ENCODE results near the gene DHFR2.

The DHFR2 gene

GRCh38 chr3:94036909-94037507 is 25.7 kb downstream of the DHFR2 start:
- TF ChIP-seq ZNF23 (tag by site-specific recombination; IDR thresholded peaks at IDR 0.05; ENCODE audit: borderline replicate concordance) (no peak), GLI2 (tag by site-specific recombination; IDR thresholded peaks at IDR 0.05; ENCODE audit: borderline replicate concordance, low read depth) (no peak), ZNF18 (tag by site-specific recombination; IDR thresholded peaks at IDR 0.05) (no peak), ZFP69B (tag by site-specific recombination; IDR thresholded peaks at IDR 0.05) (no peak), ZBTB20 (tag by site-specific recombination; IDR thresholded peaks at IDR 0.05) (no peak), YY2 (tag by site-specific recombination; IDR thresholded peaks at IDR 0.05) (no peak)
- H3K27ac ChIP-seq (ENCODE audit: extremely low read depth, low read depth, low read length): no peak overlapping the region
- H3K4me3 ChIP-seq (ENCODE audit: low read depth, low read length): no peak overlapping the region
- no peaks in the 10 kb centered on the region for H3K9me3 ChIP-seq (ENCODE audit: control insufficient read depth, insufficient read depth, low read depth, low read length)
- POLR2A ChIA-PET: no interaction called here
- H3K4me1 ChIP-seq (ENCODE audit: control insufficient read depth, insufficient read depth, low read length): no peaks in the 10 kb centered on the region
- peaks cover 0 to 13% of the 10 kb centered on the region in 2 experiments; a peak in 1 of 3 replicates for H3K36me3 ChIP-seq (ENCODE audit: control insufficient read depth in 2 of 2, insufficient read depth in 1 of 2, low read length in 2 of 2)
- CTCF ChIA-PET: interaction anchor here (0.8 to 2.0 kb wide), 7 partner anchors 9 to 32 kb away, joined by 3 to 10 read pairs (median 5); partner anchors contain the start of gene STX19

- ChIA-PET CTCF (interaction anchor here (1.1 kb wide), 2 partner anchors 9 to 24 kb away, joined by 4 to 6 read pairs; no protein-coding TSS in a partner anchor), POLR2A (no interaction called here)
- no peaks in the 10 kb centered on the region; a peak in 1 of 3 replicates for H3K36me3 ChIP-seq (ENCODE audit: control insufficient read depth in 2 of 2, insufficient read depth in 1 of 2, low read length in 2 of 2)
- no peaks in the 10 kb centered on the region for H3K4me1 ChIP-seq (ENCODE audit: control insufficient read depth, insufficient read depth, low read length)
- TF ChIP-seq ZNF157 (tag by site-specific recombination; IDR thresholded peaks at IDR 0.05): no peak
- TF ChIP-seq ZNF792 (tag by site-specific recombination; IDR thresholded peaks at IDR 0.05): no peak
- no peak within 1 kb of the TSS for H3K27ac ChIP-seq (ENCODE audit: extremely low read depth, low read depth, low read length)
- H3K9me3 ChIP-seq (ENCODE audit: control insufficient read depth, insufficient read depth, low read depth, low read length): no peaks in the 10 kb centered on the region
- H3K4me3 ChIP-seq (ENCODE audit: low read depth, low read length): no peak within 1 kb of the TSS
Measured at GRCh38 chr3:94028093-94028837, 34.5 kb downstream of the DHFR2 start, which contains the start of gene STX19. TSS of gene STX19 (minus strand) at chr3:94028597. CDS start at chr3:94015269, 13,328 bp downstream.

GRCh38 chr3:94026623-94027022 is 36.1 kb downstream of the DHFR2 start:
- POLR2A ChIA-PET: no interaction called here
- no peaks in the 10 kb centered on the region; a peak in 1 of 3 replicates for H3K36me3 ChIP-seq (ENCODE audit: control insufficient read depth in 2 of 2, insufficient read depth in 1 of 2, low read length in 2 of 2)
- CTCF ChIA-PET: no interaction called here

GRCh38 chr3:94024385-94024784 is 38.3 kb downstream of the DHFR2 start:
- Histone ChIP-seq H3K27ac (ENCODE audit: extremely low read depth, low read depth, low read length) (no peak overlapping the region), H3K9me3 (ENCODE audit: control insufficient read depth, insufficient read depth, low read depth, low read length) (no peaks in the 10 kb centered on the region), H3K36me3 (ENCODE audit: control insufficient read depth in 2 of 2, insufficient read depth in 1 of 2, low read length in 2 of 2) (no peaks in the 10 kb centered on the region; a peak in 1 of 3 replicates), H3K4me3 (ENCODE audit: low read depth, low read length) (no peak overlapping the region), H3K4me1 (ENCODE audit: control insufficient read depth, insufficient read depth, low read length) (no peaks in the 10 kb centered on the region)
- POLR2A ChIA-PET: interaction anchor here (1.2 kb wide), 1 partner anchor 38 kb away, joined by 3 read pairs; the partner anchor contains the start of genes DHFR2 and NSUN3
- CTCF ChIA-PET: interaction anchor here (0.7 kb wide), 1 partner anchor 498 kb away, joined by 3 read pairs; no protein-coding TSS in a partner anchor
- TF ChIP-seq ZBTB6 (tag by site-specific recombination; IDR thresholded peaks at IDR 0.05) (peak; percentile 87), ZNF596 (tag by site-specific recombination; IDR thresholded peaks at IDR 0.05) (no peak), ZNF280C (tag by site-specific recombination; IDR thresholded peaks at IDR 0.05) (no peak), ZNF623 (tag by site-specific recombination; IDR thresholded peaks at IDR 0.05) (no peak), ZNF830 (tag by site-specific recombination; IDR thresholded peaks at IDR 0.05; ENCODE audit: low read depth) (no peak)

More at GRCh38 chr3:94026623-94027022, 36.1 kb downstream of the DHFR2 start:
- Histone ChIP-seq H3K9me3 (ENCODE audit: control insufficient read depth, insufficient read depth, low read depth, low read length) (no peaks in the 10 kb centered on the region), H3K27ac (ENCODE audit: extremely low read depth, low read depth, low read length) (no peak overlapping the region), H3K4me1 (ENCODE audit: control insufficient read depth, insufficient read depth, low read length) (no peaks in the 10 kb centered on the region), H3K4me3 (ENCODE audit: low read depth, low read length) (no peak overlapping the region)
- TF ChIP-seq ZNF777 (tag by site-specific recombination; IDR thresholded peaks at IDR 0.05; ENCODE audit: borderline replicate concordance): no peak

Measured in HEK293 (cell line).